GM21619 (cell line): ENCODE measurements around the gene PRRT1.
"Not testable (repeated sequence)": the region's sequence is repeated elsewhere in the genome, so short reads cannot be mapped to it uniquely, and the experiment has no call there.

Source experiments
- ATAC-seq: cut with Tn5 transposase; IDR thresholded peaks from one replicate; pipeline ENCODE4 v1.9.1; 2021; ENCODE audit not compliant: unreplicated experiment

Gene PRRT1

DNA sequence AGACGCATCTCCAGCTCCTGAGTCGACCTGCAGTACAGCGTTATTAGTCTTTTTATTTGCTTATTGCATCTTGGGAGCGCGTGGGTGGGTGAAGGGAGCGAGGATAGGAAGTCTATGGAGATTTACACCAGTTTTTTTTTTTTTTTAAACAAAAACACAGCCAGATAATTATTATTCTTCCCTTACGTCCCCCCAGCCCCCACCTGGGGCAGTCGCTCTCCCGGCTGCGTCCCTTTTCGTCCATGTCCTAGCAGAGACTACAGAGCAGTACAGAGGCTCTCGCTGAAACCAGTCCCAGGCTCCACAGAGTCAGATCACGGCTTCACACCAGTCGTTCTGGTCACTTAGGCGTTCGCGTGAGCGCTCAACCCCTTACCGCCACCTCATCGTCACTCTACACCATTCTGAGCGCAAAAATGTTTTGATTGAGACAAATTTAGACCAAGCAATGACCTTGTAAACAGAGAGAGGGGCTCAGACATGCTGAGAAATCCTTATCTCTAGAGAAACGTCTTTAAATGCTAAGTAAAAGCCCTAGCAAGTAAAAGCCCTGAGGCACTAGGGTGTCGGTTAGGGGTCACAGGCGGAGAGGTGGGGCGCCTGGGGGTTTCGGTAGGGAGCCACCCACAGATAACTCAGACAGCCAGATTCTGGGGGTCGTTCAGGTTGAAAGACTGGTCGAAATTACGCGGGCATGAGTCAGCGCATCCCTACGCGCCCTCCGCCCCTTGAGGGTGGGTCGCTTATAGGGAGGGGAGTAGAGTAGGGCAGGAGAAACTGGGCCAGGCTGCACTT lies 1.2 kb upstream of the PRRT1 start:
- ATAC-seq: no peak

DNA sequence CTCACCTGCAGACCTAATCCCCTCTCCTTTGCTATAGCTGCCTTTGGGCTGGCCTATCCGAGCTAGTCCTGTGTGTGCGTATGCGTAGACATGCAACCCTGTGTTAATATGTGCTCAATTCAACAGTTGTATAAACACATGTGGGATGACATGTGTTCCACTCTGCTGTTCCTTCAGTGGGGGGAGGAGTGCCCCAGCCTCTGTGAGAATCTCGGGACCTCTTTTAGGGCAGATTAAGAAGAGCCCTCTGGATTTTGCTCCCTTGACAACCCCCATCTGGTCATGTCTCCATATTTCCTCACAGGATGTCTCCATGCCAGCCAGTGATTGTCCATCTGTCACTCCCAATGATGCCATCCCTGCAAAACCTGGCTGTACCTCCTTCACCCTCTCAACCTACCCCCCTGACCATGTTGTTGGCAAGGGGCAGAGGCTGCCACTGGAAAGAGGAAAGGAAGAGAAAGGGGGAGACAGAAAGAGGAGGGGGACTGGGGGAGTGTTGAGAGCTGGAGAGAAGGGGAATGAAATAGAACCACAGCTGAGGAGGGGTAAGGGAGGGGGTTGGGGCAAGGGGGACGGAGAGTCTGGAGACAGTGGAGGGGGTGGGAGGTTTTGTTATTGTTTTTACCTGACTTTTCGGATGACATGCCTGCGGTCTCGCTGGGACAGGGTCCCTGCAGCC lies 417 bp downstream of the PRRT1 start:
- no peak for ATAC-seq

- ATAC-seq: no peak
Observed at GRCh38 chr6:32149932-32150870, 1.5 kb downstream of the PRRT1 start.

DNA sequence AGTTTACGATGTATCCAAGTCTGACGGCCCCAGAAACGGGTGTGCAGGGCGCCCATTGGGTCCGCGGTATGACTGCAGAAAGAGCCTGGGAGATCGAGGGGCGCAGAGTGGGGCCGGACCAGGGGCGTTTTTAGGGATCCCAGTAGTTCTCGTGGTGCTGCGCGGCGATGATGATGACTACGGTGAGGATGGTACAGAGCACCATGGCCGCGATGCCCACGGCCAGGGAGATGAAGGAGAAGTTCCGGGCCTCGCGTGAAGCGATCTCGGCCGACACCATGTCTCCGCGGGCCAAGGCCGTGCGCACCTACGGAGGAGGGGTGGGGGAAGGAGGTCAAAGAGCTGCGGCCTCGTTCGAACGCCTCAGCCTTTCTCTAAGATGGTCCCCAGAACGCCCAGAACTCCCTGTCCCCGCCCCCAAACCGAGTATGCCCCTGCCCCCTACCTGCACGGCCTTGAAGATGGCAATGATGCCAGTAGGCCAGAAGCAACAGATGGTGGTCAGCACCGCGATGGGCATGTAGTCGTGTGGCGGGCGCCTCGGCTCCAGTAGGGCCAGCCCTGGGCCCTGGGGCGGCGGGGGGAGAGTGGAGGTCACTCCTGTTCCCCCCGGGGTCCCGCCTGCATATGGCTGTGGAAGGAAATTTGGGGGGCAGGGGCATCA lies 2.5 kb downstream of the PRRT1 start:
- no peak for ATAC-seq

- no peak for ATAC-seq
Observed at GRCh38 chr6:32148289-32149091, 3.2 kb downstream of the PRRT1 start.

- ATAC-seq: no peak
Observed at GRCh38 chr6:32147401-32148132, 4.2 kb downstream of the PRRT1 start.

DNA sequence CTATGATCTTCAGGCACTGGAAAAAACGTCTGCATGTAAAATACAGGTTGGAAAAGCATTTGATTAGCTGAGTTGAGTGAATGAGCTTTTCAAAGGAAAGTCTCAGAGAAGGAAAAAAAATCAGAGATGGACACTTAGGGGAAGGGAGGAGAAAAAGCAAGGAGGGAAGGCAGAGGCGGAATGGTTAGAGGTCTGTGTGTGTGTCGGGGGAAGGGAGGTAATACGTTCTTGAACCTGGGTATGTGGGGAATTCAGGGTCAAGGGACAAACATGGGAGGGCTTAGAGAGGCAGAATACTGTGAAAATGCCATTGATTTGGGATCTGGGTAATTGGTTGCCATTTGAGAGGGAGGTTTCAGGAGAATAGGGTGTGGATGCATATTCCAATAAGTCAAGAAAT lies 5.1 kb downstream of the PRRT1 start:
- no peak for ATAC-seq

GRCh38 chr6:32146287-32146686 lies 5.5 kb downstream of the PRRT1 start:
- ATAC-seq: no peak

DNA sequence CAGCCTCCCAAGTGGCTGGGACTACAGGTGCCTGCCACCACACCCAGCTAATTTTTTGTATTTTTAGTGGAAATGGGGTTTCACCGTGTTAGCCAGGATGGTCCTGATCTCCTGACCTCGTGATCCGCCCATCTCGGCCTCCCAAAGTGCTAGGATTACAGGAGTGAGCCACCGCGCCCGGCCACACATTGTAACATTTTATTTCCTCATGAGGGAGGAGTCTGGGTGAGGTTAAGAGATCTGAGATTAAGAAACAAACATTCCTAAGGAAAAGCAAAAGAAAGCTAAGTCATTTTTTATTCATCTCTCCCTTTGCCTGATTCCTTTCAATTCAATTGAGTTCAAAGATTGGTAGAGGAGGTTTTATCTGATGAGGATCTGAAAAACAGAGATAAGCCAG lies 7.5 kb downstream of the PRRT1 start:
- not testable (repeated sequence) for ATAC-seq

GRCh38 chr6:32140420-32141046 lies 11.2 kb downstream of the PRRT1 start:
- no peak for ATAC-seq

DNA sequence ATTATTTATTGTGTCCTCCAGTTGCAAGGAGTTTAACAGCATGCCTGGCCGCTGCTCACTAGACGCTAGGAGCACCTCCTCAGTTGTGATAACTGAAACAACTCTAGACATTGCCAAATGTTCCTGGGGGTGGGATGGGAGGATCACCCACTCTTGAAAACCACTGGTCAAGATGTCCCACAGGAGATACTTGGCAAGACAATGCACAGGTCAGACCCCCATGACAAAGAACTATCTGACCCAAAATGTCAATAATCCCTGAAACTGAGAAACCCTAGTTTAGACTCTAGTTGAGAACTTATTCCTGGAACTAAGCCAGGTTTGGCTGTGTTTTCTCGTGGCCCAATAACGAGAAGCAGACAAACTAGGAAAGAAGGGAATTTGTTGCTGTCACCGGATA lies 12.1 kb downstream of the PRRT1 start:
- no peak for ATAC-seq

DNA sequence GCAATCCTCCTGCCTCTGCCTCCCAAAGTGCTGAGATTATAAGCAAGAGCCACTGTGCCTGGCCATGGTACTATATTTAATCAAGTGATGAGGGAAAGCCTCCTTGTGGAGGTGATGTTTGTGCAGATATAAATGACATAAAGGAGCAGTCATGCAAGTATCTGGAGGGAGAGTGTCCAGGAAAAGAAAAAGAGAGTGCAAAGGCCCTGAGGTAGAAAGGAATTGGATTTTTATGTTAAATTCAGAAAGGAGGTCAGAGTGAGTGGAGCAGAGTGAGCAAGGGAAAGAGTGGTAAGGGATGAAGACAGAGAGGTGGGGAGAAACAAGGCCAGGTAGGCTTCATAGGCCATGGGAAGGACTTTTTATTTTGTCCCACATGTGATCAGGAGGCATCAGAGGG lies 14.3 kb downstream of the PRRT1 start:
- no peak for ATAC-seq

- no peak for ATAC-seq
Observed at GRCh38 chr6:32133786-32134185, 18.0 kb downstream of the PRRT1 start.

- ATAC-seq: no peak
Observed at GRCh38 chr6:32132110-32132509, 19.6 kb downstream of the PRRT1 start.

DNA sequence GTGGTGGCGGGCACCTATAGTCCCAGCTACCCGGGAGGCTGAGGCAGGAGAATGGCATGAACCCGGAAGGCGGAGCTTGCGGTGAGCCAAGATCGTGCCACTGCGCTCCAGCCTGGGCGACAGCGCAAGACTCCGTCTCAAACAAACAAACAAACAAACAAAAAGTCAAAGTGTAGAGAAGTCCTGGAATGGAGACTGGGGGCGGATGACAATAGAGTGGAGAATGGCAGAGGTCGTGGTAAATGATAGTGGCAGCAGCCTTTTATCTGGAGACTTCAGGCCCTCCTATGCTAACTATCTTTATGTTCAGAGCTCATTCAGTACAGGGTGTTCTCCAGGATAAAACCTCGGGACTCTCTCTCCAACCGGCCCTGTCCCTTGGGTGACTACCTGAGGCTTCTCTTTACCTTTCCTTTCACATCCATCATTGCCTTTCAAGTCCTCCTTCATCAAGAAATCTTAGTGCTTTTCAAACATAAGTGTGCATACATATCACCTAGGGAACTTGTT lies 20.2 kb downstream of the PRRT1 start:
- ATAC-seq: no peak

GRCh38 chr6:32129297-32130088 lies 22.2 kb downstream of the PRRT1 start:
- no peak for ATAC-seq

- ATAC-seq: no peak
Observed at GRCh38 chr6:32128751-32129296, 22.9 kb downstream of the PRRT1 start.
